AG09309 (cell line): ENCODE results near the gene GBA2.

Experiments
- DNase-seq: peaks from one replicate; pipeline ENCODE4 v3.0.0-alpha.2; 2010; ENCODE audit warnings: low read depth
- H3K4me3 ChIP-seq: 2 replicates; pipeline ENCODE4 v1.5.1; 2011; ENCODE audit warnings: mild to moderate bottlenecking, low read depth, low read length, moderate library complexity; ENCODE audit not compliant: control insufficient read depth
- TF ChIP-seq, protein P1 (sequence below): IDR thresholded peaks from 2 replicates; pipeline ENCODE4 v1.5.1; 2011; ENCODE audit warnings: mild to moderate bottlenecking, low read depth, low read length, inconsistent platforms; ENCODE audit not compliant: insufficient read depth, control insufficient read depth; ENCODE audit errors: missing control alignments

The GBA2 gene

DNA sequence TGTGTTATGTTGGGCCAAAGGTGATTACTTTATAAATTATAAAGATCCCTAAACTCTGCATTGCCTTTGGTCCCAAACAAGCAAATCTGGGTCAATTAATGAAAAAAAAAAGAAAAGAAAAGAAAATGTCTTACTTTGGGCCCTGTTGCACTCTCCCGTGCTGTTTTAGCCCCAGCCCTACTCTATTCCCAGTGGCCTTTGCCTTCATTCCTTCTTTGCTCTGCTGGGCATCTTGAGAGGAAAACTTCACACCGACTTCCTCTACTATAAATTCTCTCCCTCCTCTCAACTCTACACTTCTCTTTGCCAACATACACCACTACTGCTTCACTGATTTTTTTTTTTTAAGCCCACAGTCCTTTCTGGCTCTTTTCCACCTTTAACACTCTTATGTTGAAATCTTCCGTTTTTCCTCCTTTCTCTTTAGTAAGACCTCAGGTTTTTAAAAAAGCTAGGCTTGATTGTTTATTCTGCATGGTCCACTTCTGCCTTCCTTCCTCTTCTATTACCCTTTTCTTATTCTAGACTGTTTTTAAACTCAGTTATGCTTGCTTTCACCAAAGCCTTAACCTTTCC is 9.5 kb upstream of the GBA2 start:
- DNase-seq, result no peak
- H3K4me3 ChIP-seq, result no peak overlapping the region
- TF ChIP-seq, protein P1, sequence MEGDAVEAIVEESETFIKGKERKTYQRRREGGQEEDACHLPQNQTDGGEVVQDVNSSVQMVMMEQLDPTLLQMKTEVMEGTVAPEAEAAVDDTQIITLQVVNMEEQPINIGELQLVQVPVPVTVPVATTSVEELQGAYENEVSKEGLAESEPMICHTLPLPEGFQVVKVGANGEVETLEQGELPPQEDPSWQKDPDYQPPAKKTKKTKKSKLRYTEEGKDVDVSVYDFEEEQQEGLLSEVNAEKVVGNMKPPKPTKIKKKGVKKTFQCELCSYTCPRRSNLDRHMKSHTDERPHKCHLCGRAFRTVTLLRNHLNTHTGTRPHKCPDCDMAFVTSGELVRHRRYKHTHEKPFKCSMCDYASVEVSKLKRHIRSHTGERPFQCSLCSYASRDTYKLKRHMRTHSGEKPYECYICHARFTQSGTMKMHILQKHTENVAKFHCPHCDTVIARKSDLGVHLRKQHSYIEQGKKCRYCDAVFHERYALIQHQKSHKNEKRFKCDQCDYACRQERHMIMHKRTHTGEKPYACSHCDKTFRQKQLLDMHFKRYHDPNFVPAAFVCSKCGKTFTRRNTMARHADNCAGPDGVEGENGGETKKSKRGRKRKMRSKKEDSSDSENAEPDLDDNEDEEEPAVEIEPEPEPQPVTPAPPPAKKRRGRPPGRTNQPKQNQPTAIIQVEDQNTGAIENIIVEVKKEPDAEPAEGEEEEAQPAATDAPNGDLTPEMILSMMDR, result no peak

DNA sequence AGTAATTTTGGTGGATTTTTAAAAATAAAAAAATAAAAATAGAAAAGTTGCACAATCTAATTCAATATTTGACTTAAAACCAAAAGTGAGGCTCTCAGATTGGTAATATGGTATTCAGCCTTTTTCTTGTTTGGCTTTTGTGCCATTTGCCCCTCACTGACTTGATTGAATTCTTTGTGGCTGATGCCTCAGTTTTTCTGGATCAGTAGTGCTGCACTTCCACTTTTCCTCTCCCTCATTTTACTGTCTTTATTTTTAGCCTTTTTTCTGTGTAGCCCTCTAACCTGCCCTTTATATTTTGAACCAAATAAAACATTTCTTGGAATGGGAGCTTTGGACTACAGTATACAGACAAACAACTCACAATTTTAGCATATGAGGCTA is 8.9 kb upstream of the GBA2 start:
- TF ChIP-seq, protein P1, result no peak
- H3K4me3 ChIP-seq, result no peak overlapping the region
- no peak for DNase-seq

DNA sequence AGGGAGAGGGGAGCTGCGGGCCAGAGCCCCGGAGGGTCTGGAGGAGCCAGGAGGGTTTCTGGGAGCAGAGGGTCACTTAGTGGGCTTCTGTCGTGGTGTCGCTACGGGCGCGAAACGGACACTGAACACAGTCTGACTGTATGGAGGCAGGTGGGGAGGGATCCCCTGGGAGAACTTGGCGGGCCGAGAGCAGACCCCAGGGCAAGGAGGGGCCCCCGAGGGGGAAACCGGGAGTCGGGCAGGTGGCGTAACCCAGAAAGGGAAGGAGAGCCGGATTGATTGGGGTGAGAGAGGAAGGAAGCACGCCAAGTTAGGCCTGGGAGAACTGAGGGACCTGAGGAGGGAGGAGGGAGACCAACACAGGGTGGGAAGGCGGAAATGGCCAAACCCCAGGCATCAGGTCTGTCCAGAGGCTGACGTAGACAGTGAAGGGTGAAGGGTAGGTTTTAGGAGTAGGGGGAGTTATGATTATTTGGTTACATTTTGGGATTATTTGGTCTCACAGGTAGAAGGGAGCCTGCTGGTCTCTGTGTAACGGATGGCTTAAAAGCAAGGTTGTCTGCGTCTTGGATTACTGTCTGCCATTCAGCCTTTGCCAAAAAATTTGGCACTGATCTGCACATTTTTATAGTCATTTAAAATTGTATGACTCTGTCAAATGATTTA is 8.3 kb upstream of the GBA2 start:
- H3K4me3 ChIP-seq, result peak overlapping the region; percentile 5; the same call in 1 of the 2 replicates
- TF ChIP-seq, protein P1, result no peak
- DNase-seq, result no peak

DNA sequence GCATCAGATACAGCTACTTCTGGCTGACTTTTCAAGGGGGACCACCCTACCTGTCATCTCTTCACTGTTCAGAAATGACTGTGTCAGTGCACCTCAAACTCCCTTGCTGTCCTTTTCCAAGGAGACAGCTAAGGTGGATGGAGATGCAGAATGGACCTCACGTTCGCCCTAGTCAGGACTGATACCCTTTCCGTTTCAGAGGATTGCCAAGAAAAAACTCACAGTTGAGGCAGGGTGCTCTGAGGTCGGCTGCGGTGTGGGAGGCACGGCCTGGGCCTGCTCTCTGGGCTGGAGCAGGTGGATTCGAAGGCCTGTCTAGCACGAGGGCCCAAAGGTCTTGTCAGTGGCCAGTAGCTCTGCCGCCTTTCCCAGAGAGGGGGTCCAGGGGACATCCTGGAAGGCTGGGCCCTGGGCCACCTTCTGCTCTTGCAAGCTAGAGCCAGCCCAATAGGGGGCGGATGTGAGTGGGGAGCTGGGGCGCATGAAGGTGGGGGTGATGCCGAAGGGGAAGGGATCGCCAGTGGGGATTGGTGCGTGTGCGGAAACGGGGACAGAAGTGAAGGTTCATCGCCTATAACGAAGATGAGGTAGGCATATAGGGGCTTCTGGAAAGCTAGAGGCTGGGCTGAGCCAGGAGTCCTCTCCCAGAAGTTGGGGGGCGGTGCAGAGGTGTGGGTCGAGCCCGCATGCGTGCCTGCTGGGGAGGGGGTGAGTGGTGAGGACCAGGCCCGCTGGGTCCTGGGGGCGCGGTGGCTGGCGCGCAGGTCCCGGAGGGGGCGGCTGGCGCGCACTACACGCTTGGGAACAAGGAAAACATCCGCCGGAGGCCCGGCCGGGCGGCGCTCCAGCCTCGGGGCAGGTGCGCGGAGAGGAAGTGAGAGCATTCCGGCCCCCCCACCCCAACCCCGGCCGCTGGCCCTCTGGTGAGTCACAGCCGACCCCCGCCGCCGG is 7.5 kb upstream of the GBA2 start:
- no peak for DNase-seq
- TF ChIP-seq, protein P1, result peak; percentile 51
- H3K4me3 ChIP-seq, result peak overlapping the region; percentile 34

DNA sequence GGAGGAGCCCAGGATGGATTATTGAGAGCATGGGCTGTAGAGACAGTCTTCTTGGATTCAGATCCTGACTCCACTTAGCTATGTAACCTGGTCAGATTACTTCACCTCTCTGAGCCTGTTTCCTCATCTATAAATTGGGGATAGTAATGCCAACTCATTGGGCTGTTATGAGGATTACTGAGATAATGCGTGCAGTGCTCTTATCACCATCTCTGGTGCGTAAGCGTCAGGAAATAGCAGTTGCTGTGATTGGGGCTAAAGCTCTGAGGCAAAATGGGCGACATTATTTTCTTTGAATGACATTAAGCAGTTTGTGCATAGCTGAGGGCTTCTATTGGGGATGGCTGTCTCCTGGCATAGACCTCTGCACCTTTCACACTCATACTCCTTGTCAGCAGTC is 6.0 kb upstream of the GBA2 start:
- TF ChIP-seq, protein P1, result no peak
- DNase-seq, result no peak
- H3K4me3 ChIP-seq, result no peak overlapping the region

DNA sequence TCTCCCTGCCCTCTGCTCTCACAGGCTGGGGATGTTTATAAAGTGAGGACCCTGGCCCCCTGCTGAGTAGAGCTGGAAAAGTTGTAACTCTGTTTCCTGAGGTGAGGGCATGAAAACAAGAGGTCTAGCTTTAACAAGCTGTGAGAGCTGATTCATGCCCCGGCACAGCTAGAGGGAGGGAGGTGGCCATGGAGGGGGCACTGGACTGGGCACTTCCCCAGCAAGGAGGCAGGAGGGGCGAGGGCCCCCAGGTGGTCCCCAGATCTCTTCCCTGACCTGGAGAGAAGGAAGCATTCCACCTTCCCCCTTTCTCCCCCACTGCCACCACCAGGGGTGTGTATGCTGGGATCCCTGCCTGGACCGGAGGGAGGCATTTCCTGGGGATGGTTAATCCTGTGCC is 5.2 kb upstream of the GBA2 start, which contains the start of gene MSMP:
MSMP (minus strand) TSS at position 13 of the 400 bp plus-strand sequence. CDS start 147 bp downstream, outside the sequence.
- DNase-seq, result no peak
- no peak within 1 kb of the TSS for H3K4me3 ChIP-seq
- TF ChIP-seq, protein P1, result no peak
